Fibroblast of lung (primary cell): ENCODE data around the gene ZNF526. TPM values are rescaled to one million over a fixed set of nuclear protein-coding genes. Genes with fewer than 3 reads are reported as not detected.

ENCODE experiments used
- DNase-seq, 2 donors: peaks; one replicate each; pipeline versions ENCODE4 v3.0.0 to v3.0.0-alpha.2; 2010; ENCODE audit warnings: low read depth in 2 of 2
- H2AFZ ChIP-seq: 2 replicates; pipeline ENCODE4 v1.5.1; 2012; ENCODE audit warnings: low read length, control low read depth, inconsistent platforms
- H3K27ac ChIP-seq: 2 replicates; pipeline ENCODE4 v1.5.1; 2011; ENCODE audit warnings: low read length, control low read depth; ENCODE audit not compliant: insufficient read depth
- H3K27me3 ChIP-seq: 2 replicates; pipeline ENCODE4 v1.5.1; 2011; ENCODE audit warnings: mild to moderate bottlenecking, low read length; ENCODE audit not compliant: control insufficient read depth, insufficient read depth
- H3K36me3 ChIP-seq: 2 replicates; pipeline ENCODE4 v1.5.1; 2011; ENCODE audit warnings: low read length; ENCODE audit not compliant: control insufficient read depth, insufficient read depth
- H3K4me1 ChIP-seq: 2 replicates; pipeline ENCODE4 v1.5.1; 2011; ENCODE audit warnings: low read length; ENCODE audit not compliant: control insufficient read depth, insufficient read depth; ENCODE audit errors: extremely low read depth
- H3K4me2 ChIP-seq: 2 replicates; pipeline ENCODE4 v1.5.1; 2011; ENCODE audit warnings: low read length, control low read depth; ENCODE audit not compliant: insufficient read depth; ENCODE audit errors: extremely low read depth
- H3K4me3 ChIP-seq, 4 experiments: fragments of 200-600 bp in 1 of 4; sonication (generic) in 1 of 4; replicated peaks in 1 of 4; 2 replicates each; pipeline ENCODE4 v1.5.1; 2011 to 2016; ENCODE audit warnings: low read length in 4 of 4, low read depth in 3 of 4, mild to moderate bottlenecking in 3 of 4, control low read depth in 2 of 4, inconsistent platforms in 1 of 4, mixed read lengths in 1 of 4; ENCODE audit not compliant: insufficient read depth in 1 of 4; ENCODE audit errors: control extremely low read depth in 1 of 4
- H3K79me2 ChIP-seq: 2 replicates; pipeline ENCODE4 v1.5.1; 2012; ENCODE audit warnings: mild to moderate bottlenecking, low read length, inconsistent platforms; ENCODE audit not compliant: control insufficient read depth, insufficient read depth
- H3K9ac ChIP-seq: 2 replicates; pipeline ENCODE4 v1.5.1; 2011; ENCODE audit warnings: mild to moderate bottlenecking, low read length, control low read depth; ENCODE audit not compliant: insufficient read depth
- H3K9me3 ChIP-seq: 2 replicates; pipeline ENCODE4 v1.5.1; 2012; ENCODE audit warnings: low read depth, low read length; ENCODE audit not compliant: control insufficient read depth, insufficient read depth
- H4K20me1 ChIP-seq: 2 replicates; pipeline ENCODE4 v1.5.1; 2011; ENCODE audit warnings: low read length; ENCODE audit not compliant: control insufficient read depth, insufficient read depth; ENCODE audit errors: extremely low read depth
- CTCF ChIP-seq, 2 donors: IDR thresholded peaks in 1 of 2; conservative IDR thresholded peaks in 1 of 2; 1 replicate in 1 of 2; 2 replicates in 1 of 2; pipeline ENCODE4 v1.5.1; 2011 to 2012; ENCODE audit warnings: low read length in 2 of 2, control low read depth in 1 of 2, inconsistent platforms in 1 of 2, low read depth in 1 of 2, mild to moderate bottlenecking in 1 of 2
- EZH2 ChIP-seq: IDR thresholded peaks from 2 replicates; pipeline ENCODE4 v1.5.1; 2012; ENCODE audit warnings: low read length, control low read depth, mild to moderate bottlenecking; ENCODE audit errors: missing control alignments
- polyA plus RNA-seq, 2 donors: library from polyadenylated mRNA; depleted of rRNA in 1 of 2; stranded (reverse) in 1 of 2; unstranded in 1 of 2; fragments of >200 nt; gene quantifications; 2 replicates each; pipeline ENCODE4 v1.2.1, GENCODE V29; 2011 to 2012; ENCODE audit warnings: missing spikeins in 1 of 2
- total RNA-seq: library from RNA; depleted of rRNA; stranded (reverse); fragments of >200 nt; gene quantifications from 2 replicates; pipeline ENCODE4 v1.2.1, GENCODE V29; 2014

The ZNF526 gene
- total and polyA plus RNA-seq, 2 donors (not counting 1 experiment from before 2014, with no cell fraction given), result 5.9 to 7.8 TPM

GRCh38 chr19:42248270-42249148 is 28.4 kb downstream of the ZNF526 start:
- no peak overlapping the region for H3K4me2 ChIP-seq
- no peak for TF ChIP-seq EZH2
- no peak for TF ChIP-seq CTCF (conservative IDR thresholded peaks at IDR 0.05 in 1 of 2, IDR thresholded peaks at IDR 0.05 in 1 of 2; ENCODE audit: low read depth in 1 of 2, low read length in 2 of 2)
- peaks cover 50% of the 10 kb centered on the region for H3K79me2 ChIP-seq
- no peaks in the 10 kb centered on the region for H3K9me3 ChIP-seq
- H4K20me1 ChIP-seq, result no peaks in the 10 kb centered on the region
- no peak overlapping the region for H3K9ac ChIP-seq
- peaks cover 36% of the 10 kb centered on the region for H3K4me1 ChIP-seq
- H3K4me3 ChIP-seq, result no peak overlapping the region
- H3K27me3 ChIP-seq, result no peaks in the 10 kb centered on the region
- no peak overlapping the region for H3K27ac ChIP-seq
- H3K36me3 ChIP-seq, result peaks cover 15% of the 10 kb centered on the region
- no peak overlapping the region for H2AFZ ChIP-seq
- DNase-seq, result no peak

GRCh38 chr19:42249149-42249750 is 29.1 kb downstream of the ZNF526 start:
- Histone ChIP-seq H3K4me2 (no peak overlapping the region), H3K36me3 (peaks cover 15% of the 10 kb centered on the region), H3K4me1 (peaks cover 36% of the 10 kb centered on the region), H4K20me1 (no peaks in the 10 kb centered on the region), H3K79me2 (peaks cover 53% of the 10 kb centered on the region), H3K9me3 (no peaks in the 10 kb centered on the region), H3K4me3 (no peak overlapping the region), H3K27me3 (no peaks in the 10 kb centered on the region), H2AFZ (no peak overlapping the region), H3K27ac (peak overlapping the region; percentile 82), H3K9ac (no peak overlapping the region)
- TF ChIP-seq EZH2, result no peak
- TF ChIP-seq CTCF (conservative IDR thresholded peaks at IDR 0.05 in 1 of 2, IDR thresholded peaks at IDR 0.05 in 1 of 2; ENCODE audit: low read depth in 1 of 2, low read length in 2 of 2), result no peak
- DNase-seq, result no peak

- Histone ChIP-seq H3K4me3 (no peak overlapping the region), H3K9ac (no peak overlapping the region), H2AFZ (no peak overlapping the region), H3K4me2 (no peak overlapping the region), H3K27me3 (no peaks in the 10 kb centered on the region), H3K9me3 (no peaks in the 10 kb centered on the region), H4K20me1 (no peaks in the 10 kb centered on the region), H3K4me1 (peaks cover 36% of the 10 kb centered on the region), H3K27ac (peak overlapping the region; percentile 82), H3K79me2 (peaks cover 59% of the 10 kb centered on the region), H3K36me3 (peaks cover 15% of the 10 kb centered on the region)
- no peak for DNase-seq
- TF ChIP-seq EZH2, result no peak
- no peak for TF ChIP-seq CTCF (conservative IDR thresholded peaks at IDR 0.05 in 1 of 2, IDR thresholded peaks at IDR 0.05 in 1 of 2; ENCODE audit: low read depth in 1 of 2, low read length in 2 of 2)
These were observed 29.7 kb downstream of the ZNF526 start for GRCh38 chr19:42249769-42250168.
